Neural cell (in vitro differentiated cells): Measurements from ENCODE around the gene OTULIN. TPM values are rescaled to one million over a fixed set of nuclear protein-coding genes. Genes with fewer than 3 reads are reported as not detected.

Experiments used
- H2AFZ ChIP-seq: fragments of 200-600, 300-800 bp; sonication (generic), shearing (Covaris generic); 2 replicates; pipeline ENCODE4 v1.6.0; 2014; ENCODE audit warnings: low read depth, mild to moderate bottlenecking, antibody characterized with exemption, low read length, moderate library complexity
- H3F3A ChIP-seq: fragments of 200-600 bp; shearing (Covaris generic); 2 replicates; pipeline ENCODE4 v1.6.1; 2016; ENCODE audit warnings: mild to moderate bottlenecking, moderate library complexity, mixed read lengths, antibody characterized with exemption, low read length; ENCODE audit not compliant: insufficient read depth, poor library complexity, severe bottlenecking
- H3K27ac ChIP-seq: fragments of 200-600, 300-800 bp; sonication (generic), shearing (Covaris generic); 2 replicates; pipeline ENCODE4 v1.5.1; 2014; ENCODE audit warnings: mild to moderate bottlenecking, low read length, moderate library complexity
- H3K27me3 ChIP-seq: fragments of 300-800, 200-600 bp; sonication (generic), shearing (Covaris generic); 2 replicates; pipeline ENCODE4 v1.6.0; 2014; ENCODE audit warnings: mild to moderate bottlenecking, low read depth, low read length, moderate library complexity; ENCODE audit not compliant: insufficient read depth
- H3K36me3 ChIP-seq: fragments of 300-800, 200-600 bp; sonication (generic), shearing (Covaris generic); 2 replicates; pipeline ENCODE4 v1.5.1; 2014; ENCODE audit warnings: mild to moderate bottlenecking, antibody characterized with exemption, low read length, moderate library complexity; ENCODE audit not compliant: insufficient read depth
- H3K4me2 ChIP-seq: fragments of 300-800, 200-600 bp; sonication (generic), shearing (Covaris generic); 2 replicates; pipeline ENCODE4 v1.6.0; 2014; ENCODE audit warnings: mild to moderate bottlenecking, low read length
- H3K4me3 ChIP-seq: fragments of 300-800, 200-600 bp; sonication (generic), shearing (Covaris generic); 2 replicates; pipeline ENCODE4 v1.5.1; 2014; ENCODE audit warnings: mild to moderate bottlenecking, low read length, moderate library complexity
- H3K79me2 ChIP-seq: fragments of 200-600 bp; shearing (Covaris generic); replicated peaks from 2 replicates; pipeline ENCODE4 v1.6.0; 2014; ENCODE audit warnings: mild to moderate bottlenecking, low read length, moderate library complexity; ENCODE audit not compliant: insufficient read depth
- H3K9ac ChIP-seq: fragments of 300-800, 200-600 bp; sonication (generic), shearing (Covaris generic); 2 replicates; pipeline ENCODE4 v1.6.1; 2016; ENCODE audit warnings: mild to moderate bottlenecking, low read length, mixed read lengths
- H3K9me2 ChIP-seq: fragments of 200-600 bp; shearing (Covaris generic); 2 replicates; pipeline ENCODE4 v1.6.1; 2016; ENCODE audit warnings: mild to moderate bottlenecking, low read length, mixed read lengths; ENCODE audit not compliant: insufficient read depth
- H3K9me3 ChIP-seq: fragments of 200-600, 300-800 bp; sonication (generic), shearing (Covaris generic); 2 replicates; pipeline ENCODE4 v1.6.1; 2016; ENCODE audit warnings: mild to moderate bottlenecking, mixed run types, low read length, moderate library complexity, mixed read lengths
- H4K20me1 ChIP-seq: fragments of 200-600 bp; shearing (Covaris generic); 2 replicates; pipeline ENCODE4 v1.6.1; 2016; ENCODE audit warnings: mild to moderate bottlenecking, mixed run types; ENCODE audit not compliant: insufficient read depth
- CTCF ChIP-seq: fragments of 450-650 bp; IDR thresholded peaks from 2 replicates; pipeline ENCODE4 v1.5.1; 2014; ENCODE audit warnings: antibody characterized with exemption, mild to moderate bottlenecking, moderate library complexity; ENCODE audit not compliant: poor library complexity, severe bottlenecking
- EP300 ChIP-seq: fragments of 450-650 bp; conservative IDR thresholded peaks from 2 replicates; pipeline ENCODE4 v1.6.1; 2014; ENCODE audit warnings: antibody characterized with exemption, mild to moderate bottlenecking, moderate library complexity; ENCODE audit not compliant: poor library complexity, severe bottlenecking
- EZH2 ChIP-seq: fragments of 200-600, 300-800 bp; shearing (Covaris generic), sonication (generic); IDR thresholded peaks from 2 replicates; pipeline ENCODE4 v1.6.1; 2014; ENCODE audit warnings: antibody characterized with exemption, low read length, borderline replicate concordance, mild to moderate bottlenecking; ENCODE audit not compliant: insufficient read depth, poor library complexity, severe bottlenecking
- MXI1 ChIP-seq: fragments of 450-650 bp; conservative IDR thresholded peaks from 2 replicates; pipeline ENCODE4 v1.6.1; 2014; ENCODE audit warnings: antibody characterized with exemption, mild to moderate bottlenecking; ENCODE audit not compliant: poor library complexity, severe bottlenecking
- POLR2AphosphoS5 ChIP-seq: IDR thresholded peaks from 2 replicates; pipeline ENCODE4 v1.6.1; 2012
- RAD21 ChIP-seq: fragments of 450-650 bp; conservative IDR thresholded peaks from 2 replicates; pipeline ENCODE4 v1.6.1; 2014; ENCODE audit warnings: antibody characterized with exemption, mild to moderate bottlenecking, moderate library complexity
- REST ChIP-seq: IDR thresholded peaks from 2 replicates; pipeline ENCODE4 v1.6.1; 2012; ENCODE audit warnings: borderline replicate concordance
- SMC3 ChIP-seq: fragments of 450-650 bp; conservative IDR thresholded peaks from 2 replicates; pipeline ENCODE4 v1.6.1; 2014; ENCODE audit warnings: antibody characterized with exemption, mild to moderate bottlenecking, moderate library complexity; ENCODE audit not compliant: poor library complexity
- TAF1 ChIP-seq: IDR thresholded peaks from 2 replicates; pipeline ENCODE4 v1.6.1; 2012; ENCODE audit warnings: low read depth
- polyA plus RNA-seq: library from polyadenylated mRNA; depleted of rRNA; stranded (reverse); fragments of >200 nt; gene quantifications from 2 replicates; pipeline ENCODE4 v1.2.3, GENCODE V29; 2014

Gene OTULIN
- polyA plus RNA-seq, 1 donor from 2014 or later, result 19.9 TPM

- Histone ChIP-seq H3K9ac (no peak overlapping the region), H4K20me1 (no peaks in the 10 kb centered on the region), H2AFZ (no peak overlapping the region), H3F3A (no peaks in the 10 kb centered on the region), H3K79me2 (no peaks in the 10 kb centered on the region), H3K27me3 (no peaks in the 10 kb centered on the region), H3K9me2 (no peaks in the 10 kb centered on the region), H3K4me2 (no peak overlapping the region), H3K9me3 (no peaks in the 10 kb centered on the region), H3K4me3 (no peak overlapping the region), H3K36me3 (peaks cover 3% of the 10 kb centered on the region), H3K27ac (no peak overlapping the region)
- TF ChIP-seq SMC3, result no peak
- no peak for TF ChIP-seq TAF1
- TF ChIP-seq REST, result no peak
These were observed 52.5 kb downstream of the OTULIN start for GRCh38 chr5:14716755-14717752.

GRCh38 chr5:14718778-14719177, 54.3 kb downstream of the OTULIN start:
- no peaks in the 10 kb centered on the region for H3K27me3 ChIP-seq
- H3K79me2 ChIP-seq, result no peaks in the 10 kb centered on the region
- no peak overlapping the region for H3K4me2 ChIP-seq
- no peaks in the 10 kb centered on the region for H3K9me2 ChIP-seq
- no peaks in the 10 kb centered on the region for H3K9me3 ChIP-seq
- no peak overlapping the region for H2AFZ ChIP-seq
- TF ChIP-seq POLR2AphosphoS5, result no peak
- no peak for TF ChIP-seq TAF1
- TF ChIP-seq EZH2, result no peak
- TF ChIP-seq RAD21, result no peak
- TF ChIP-seq MXI1, result no peak
- TF ChIP-seq CTCF, result no peak
- TF ChIP-seq SMC3, result no peak
- TF ChIP-seq REST, result no peak
- no peak for TF ChIP-seq EP300
- no peak overlapping the region for H3K27ac ChIP-seq
- no peaks in the 10 kb centered on the region for H4K20me1 ChIP-seq
- H3K4me3 ChIP-seq, result no peak overlapping the region
- no peaks in the 10 kb centered on the region for H3K36me3 ChIP-seq
- H3K9ac ChIP-seq, result no peak overlapping the region
- no peaks in the 10 kb centered on the region for H3F3A ChIP-seq
